Measurements from ENCODE around the gene B3GAT2. TPM values are rescaled to one million over a fixed set of nuclear protein-coding genes. Genes with fewer than 3 reads are reported as not detected.
"Not testable (repeated sequence)": the region's sequence is repeated elsewhere in the genome, so short reads cannot be mapped to it uniquely, and the experiment has no call there.

The B3GAT2 gene
- total and polyA plus RNA-seq, 2 experiments from 2014 or later = 0.17 to 0.82 TPM

DNA sequence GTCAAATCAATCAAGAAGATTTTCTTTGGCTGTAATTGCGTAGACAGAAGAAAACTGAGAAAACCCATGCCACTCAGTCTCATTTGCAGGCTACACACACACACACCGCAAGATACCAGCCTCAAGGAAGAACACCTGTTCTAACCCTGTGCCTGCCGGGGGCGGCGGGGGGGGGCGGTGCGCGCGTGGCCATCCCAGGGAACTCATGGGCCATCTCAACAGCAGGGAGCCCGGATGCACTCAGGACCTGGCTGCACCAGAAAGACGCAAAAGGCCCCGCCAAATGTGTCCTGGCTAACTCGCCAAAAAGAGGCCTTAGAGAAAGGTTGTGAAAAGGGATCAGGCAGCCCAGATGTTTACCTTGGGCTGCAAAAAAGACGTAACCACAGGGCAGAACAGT is 2.1 kb downstream of the B3GAT2 start:
- peaks cover 84% of the 10 kb centered on the region for H3K27me3 ChIP-seq

GRCh38 chr6:70954176-70954575 is 2.7 kb downstream of the B3GAT2 start:
- Histone ChIP-seq H3K79me2 (no peaks in the 10 kb centered on the region), H3K27me3 (peaks cover 78% of the 10 kb centered on the region), H3K9me2 (replicated peaks; ENCODE audit: insufficient read depth) (no peaks in the 10 kb centered on the region), H3K4me2 (no peak overlapping the region), H3K36me3 (replicated peaks; ENCODE audit: insufficient read depth, low read depth) (no peaks in the 10 kb centered on the region), H2AFZ (no peak overlapping the region), H3K9me3 (ENCODE audit: low read depth) (no peaks in the 10 kb centered on the region), H3K4me1 (ENCODE audit: insufficient read depth) (peaks cover 8% of the 10 kb centered on the region), H4K20me1 (ENCODE audit: insufficient read depth, poor library complexity, severe bottlenecking) (no peaks in the 10 kb centered on the region), H3K27ac (no peak overlapping the region), H3K4me3 (no peak overlapping the region)
- TF ChIP-seq EZH2 (IDR thresholded peaks at IDR 0.05; ENCODE audit: borderline replicate concordance) (no peak), CTCF (IDR thresholded peaks at IDR 0.05; ENCODE audit: poor library complexity) (no peak), EZH2phosphoT487 (IDR thresholded peaks at IDR 0.05; ENCODE audit: low read depth, severe bottlenecking, unreplicated experiment) (no peak)
- DNase-seq (ENCODE audit: low spot score) = no peak
- 61% methylated on average over 3 of the region's 3 CpGs for whole genome bisulfite sequencing (ENCODE audit: low lambda C conversion rate, missing lambda C conversion rate)

More for the DNA sequence above, 2.1 kb downstream of the B3GAT2 start:
- Histone ChIP-seq H3K9me2 (replicated peaks; ENCODE audit: insufficient read depth) (no peaks in the 10 kb centered on the region), H3K4me2 (peak overlapping the region; percentile 100), H3K36me3 (replicated peaks; ENCODE audit: insufficient read depth, low read depth) (no peaks in the 10 kb centered on the region), H4K20me1 (ENCODE audit: insufficient read depth, poor library complexity, severe bottlenecking) (no peaks in the 10 kb centered on the region), H3K79me2 (no peaks in the 10 kb centered on the region), H3K9me3 (ENCODE audit: low read depth) (no peaks in the 10 kb centered on the region), H3K4me1 (ENCODE audit: insufficient read depth) (peaks cover 8% of the 10 kb centered on the region), H2AFZ (no peak overlapping the region), H3K4me3 (no peak overlapping the region), H3K27ac (no peak overlapping the region)
- no peak for DNase-seq (ENCODE audit: low spot score)
- TF ChIP-seq EZH2phosphoT487 (IDR thresholded peaks at IDR 0.05; ENCODE audit: low read depth, severe bottlenecking, unreplicated experiment) = no peak
- no peak for TF ChIP-seq CTCF (IDR thresholded peaks at IDR 0.05; ENCODE audit: poor library complexity)
- no peak for TF ChIP-seq EZH2 (IDR thresholded peaks at IDR 0.05; ENCODE audit: borderline replicate concordance)
- 32% methylated on average over 14 of the region's 14 CpGs for WGBS (ENCODE audit: low lambda C conversion rate, missing lambda C conversion rate)

GRCh38 chr6:70952608-70953165 is 4.2 kb downstream of the B3GAT2 start:
- no peak for TF ChIP-seq CTCF (IDR thresholded peaks at IDR 0.05; ENCODE audit: poor library complexity)
- no peak for TF ChIP-seq EZH2phosphoT487 (IDR thresholded peaks at IDR 0.05; ENCODE audit: low read depth, severe bottlenecking, unreplicated experiment)
- TF ChIP-seq EZH2 (IDR thresholded peaks at IDR 0.05; ENCODE audit: borderline replicate concordance) = no peak
- Histone ChIP-seq H3K4me3 (no peak overlapping the region), H3K9me3 (ENCODE audit: low read depth) (no peaks in the 10 kb centered on the region), H3K79me2 (no peaks in the 10 kb centered on the region), H3K36me3 (replicated peaks; ENCODE audit: insufficient read depth, low read depth) (no peaks in the 10 kb centered on the region), H3K27me3 (peaks cover 64% of the 10 kb centered on the region), H3K27ac (no peak overlapping the region), H3K4me1 (ENCODE audit: insufficient read depth) (peaks cover 8% of the 10 kb centered on the region), H2AFZ (no peak overlapping the region), H3K9me2 (replicated peaks; ENCODE audit: insufficient read depth) (no peaks in the 10 kb centered on the region), H4K20me1 (ENCODE audit: insufficient read depth, poor library complexity, severe bottlenecking) (no peaks in the 10 kb centered on the region), H3K4me2 (no peak overlapping the region)
- WGBS (ENCODE audit: low lambda C conversion rate, missing lambda C conversion rate) = 47% methylated on average over 3 of the region's 3 CpGs
- no peak for DNase-seq (ENCODE audit: low spot score)

DNA sequence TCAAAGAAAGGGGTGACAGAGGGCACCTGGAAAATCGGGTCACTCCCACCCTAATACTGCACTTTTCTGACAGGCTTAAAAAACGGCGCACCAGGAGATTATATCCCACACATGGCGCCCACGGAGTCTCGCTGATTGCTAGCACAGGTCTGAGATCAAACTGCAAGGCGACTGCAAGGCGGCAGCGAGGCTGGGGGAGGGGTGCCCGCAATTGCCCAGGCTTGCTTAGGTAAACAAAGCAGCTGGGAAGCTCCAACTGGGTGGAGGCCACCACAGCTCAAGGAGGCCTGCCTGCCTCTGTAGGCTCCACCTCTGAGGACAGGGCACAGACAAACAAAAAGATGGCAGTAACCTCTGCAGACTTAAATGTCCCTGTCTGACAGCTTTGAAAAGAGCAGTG is 12.5 kb downstream of the B3GAT2 start:
- H2AFZ ChIP-seq; H3K9me3 ChIP-seq (ENCODE audit: low read depth); H4K20me1 ChIP-seq (ENCODE audit: insufficient read depth, poor library complexity, severe bottlenecking); H3K4me1 ChIP-seq (ENCODE audit: insufficient read depth); H3K79me2 ChIP-seq; H3K27ac ChIP-seq; DNase-seq (ENCODE audit: low spot score); H3K4me3 ChIP-seq; H3K4me2 ChIP-seq; H3K36me3 ChIP-seq (replicated peaks; ENCODE audit: insufficient read depth, low read depth); H3K27me3 ChIP-seq; H3K9me2 ChIP-seq (replicated peaks; ENCODE audit: insufficient read depth): not testable (repeated sequence)
- WGBS (ENCODE audit: low lambda C conversion rate, missing lambda C conversion rate) = 96% methylated on average over 5 of the region's 10 CpGs

Measured in hepatocyte (in vitro differentiated cells).